Sigmoid colon (tissue), 4 donors: ENCODE data around the gene CCDC152.

Source experiments
- CTCF ChIP-seq, 4 experiments: fragments of 450-650 bp in 3 of 4; fragments of 200-600 bp in 1 of 4; IDR thresholded peaks; one replicate each; pipeline ENCODE4 v1.5.1; 2016 to 2019; ENCODE audit warnings: antibody characterized with exemption in 4 of 4, mild to moderate bottlenecking in 3 of 4, moderate library complexity in 2 of 4
- POLR2A ChIP-seq, 2 donors: fragments of 450-650 bp; IDR thresholded peaks; one replicate each; pipeline ENCODE4 v1.6.1; 2016; ENCODE audit warnings: antibody characterized with exemption in 2 of 2, mild to moderate bottlenecking in 2 of 2, moderate library complexity in 2 of 2
- POLR2AphosphoS5 ChIP-seq, 4 donors: sonication (generic); formaldehyde crosslinking; IDR thresholded peaks; one replicate each; pipeline ENCODE4 v1.6.1; 2017; ENCODE audit warnings: antibody characterized with exemption in 4 of 4

- TF ChIP-seq CTCF (IDR thresholded peaks at IDR 0.05) (no peak), POLR2A (IDR thresholded peaks at IDR 0.05) (no peak), POLR2AphosphoS5 (IDR thresholded peaks at IDR 0.05) (no peak)
Measured at GRCh38 chr5:42784132-42784531, 27.5 kb downstream of the CCDC152 start.
